HepG2 (cell line): ENCODE results near the gene WLS.

ENCODE experiments used
- ARID2 ChIP-seq: sonication (generic); formaldehyde crosslinking; IDR thresholded peaks from 2 replicates; pipeline ENCODE4 v1.8.1; 2022; ENCODE audit warnings: mild to moderate bottlenecking, missing genetic modification reagents, borderline replicate concordance
- ATF7 ChIP-seq, 2 experiments: fragments of 450-650 bp in 1 of 2; sonication (generic) in 1 of 2; formaldehyde crosslinking in 1 of 2; IDR thresholded peaks; 2 replicates each; pipeline versions ENCODE4 v1.4.0 to v1.6.1; 2016 to 2020; ENCODE audit warnings: antibody characterized with exemption in 1 of 2, mild to moderate bottlenecking in 1 of 2, missing genetic modification reagents in 1 of 2
- EP300 ChIP-seq, 3 experiments: sonication (generic) in 1 of 3; formaldehyde crosslinking in 1 of 3; IDR thresholded peaks; 2 replicates each; pipeline versions ENCODE4 v1.5.1 to v1.6.1; 2011 to 2020; ENCODE audit warnings: low read depth in 2 of 3, low read length in 2 of 3, borderline replicate concordance in 1 of 3, improper control_type of control experiment in 1 of 3, mild to moderate bottlenecking in 1 of 3, missing genetic modification reagents in 1 of 3, moderate library complexity in 1 of 3
- MXI1 ChIP-seq: IDR thresholded peaks from 3 replicates; pipeline ENCODE4 v1.6.1; 2012; ENCODE audit warnings: low read depth, low read length, inconsistent platforms, borderline replicate concordance
- PATZ1 ChIP-seq: sonication (generic); formaldehyde crosslinking; IDR thresholded peaks from 2 replicates; pipeline ENCODE4 v1.4.0; 2020; ENCODE audit warnings: missing genetic modification reagents
- SIN3B ChIP-seq: fragments of 150-350 bp; IDR thresholded peaks from 2 replicates; pipeline ENCODE4 v1.6.1; 2014; ENCODE audit warnings: low read length
- STAG1 ChIP-seq: sonication (generic); formaldehyde crosslinking; IDR thresholded peaks from 2 replicates; pipeline ENCODE4 v1.4.0; 2020; ENCODE audit warnings: missing genetic modification reagents
- TAF15 ChIP-seq: fragments of 200-400 bp; formaldehyde crosslinking; IDR thresholded peaks from one replicate; pipeline ENCODE4 v1.6.1; 2018; ENCODE audit warnings: mild to moderate bottlenecking, low read depth, low read length; ENCODE audit not compliant: poor library complexity, severe bottlenecking
- TBL1XR1 ChIP-seq: fragments of 150-350 bp; IDR thresholded peaks from 2 replicates; pipeline ENCODE4 v1.6.1; 2014; ENCODE audit warnings: borderline replicate concordance, low read length; ENCODE audit not compliant: partially characterized antibody
- YY1 ChIP-seq: IDR thresholded peaks from 2 replicates; pipeline ENCODE4 v1.6.1; 2011; ENCODE audit warnings: low read length, low read depth, moderate library complexity, mild to moderate bottlenecking; ENCODE audit not compliant: insufficient read depth, insufficient replicate concordance
- ZBTB21 ChIP-seq: sonication (generic); formaldehyde crosslinking; IDR thresholded peaks from 2 replicates; pipeline ENCODE4 v1.4.0; 2020; ENCODE audit warnings: missing genetic modification reagents
- ZNF510 ChIP-seq: sonication (generic); formaldehyde crosslinking; IDR thresholded peaks from 2 replicates; pipeline ENCODE4 v1.4.0; 2020; ENCODE audit warnings: low read depth, mild to moderate bottlenecking, missing genetic modification reagents
- ZNF564 ChIP-seq: sonication (generic); formaldehyde crosslinking; IDR thresholded peaks from 2 replicates; pipeline ENCODE4 v1.8.1; 2023; ENCODE audit warnings: mild to moderate bottlenecking, missing genetic modification reagents

- TF ChIP-seq ZBTB21 (CRISPR knock-in tag) (no peak), ZNF510 (no peak), ARID2 (CRISPR knock-in tag) (no peak), SIN3B (no peak), TAF15 (no peak), EP300 (IDR thresholded peaks at IDR 0.05; ENCODE audit: low read depth in 2 of 2, low read length in 2 of 2) (no peak), EP300 (CRISPR knock-in tag; IDR thresholded peaks at IDR 0.05; ENCODE audit: borderline replicate concordance) (no peak), YY1 (no peak), ZNF564 (CRISPR knock-in tag) (no peak), ATF7 (IDR thresholded peaks at IDR 0.05) (no peak), ATF7 (CRISPR knock-in tag; IDR thresholded peaks at IDR 0.05) (no peak), MXI1 (no peak), TBL1XR1 (no peak), PATZ1 (CRISPR knock-in tag) (no peak), STAG1 (CRISPR knock-in tag) (no peak)
Observed at GRCh38 chr1:68101829-68102228, 130.5 kb downstream of the WLS start.
